Duodenal mucosa (tissue), 2 donors: Measurements from ENCODE around the gene MAP3K1.
A peak's percentile ranks its signal among the peaks of the same experiment; 100 is the strongest.
"Not testable (repeated sequence)": the region's sequence is repeated elsewhere in the genome, so short reads cannot be mapped to it uniquely, and the experiment has no call there.

Experiments
- H3K27ac ChIP-seq: one replicate; pipeline ENCODE4 v1.7.0; 2013; ENCODE audit warnings: low read depth, low read length
- H3K27me3 ChIP-seq, 2 donors: one replicate each; pipeline ENCODE4 v1.7.0; 2013; ENCODE audit warnings: low read length in 2 of 2, control low read depth in 1 of 2; ENCODE audit not compliant: insufficient read depth in 2 of 2, control insufficient read depth in 1 of 2
- H3K36me3 ChIP-seq, 2 donors: one replicate each; pipeline ENCODE4 v1.7.0; 2013; ENCODE audit warnings: low read length in 2 of 2, control low read depth in 1 of 2; ENCODE audit not compliant: insufficient read depth in 2 of 2, control insufficient read depth in 1 of 2
- H3K4me1 ChIP-seq, 2 donors: one replicate each; pipeline ENCODE4 v1.7.0; 2013; ENCODE audit warnings: low read length in 2 of 2, control low read depth in 1 of 2; ENCODE audit not compliant: insufficient read depth in 2 of 2, control insufficient read depth in 1 of 2
- H3K4me3 ChIP-seq, 2 donors: one replicate each; pipeline ENCODE4 v1.7.0; 2013; ENCODE audit warnings: low read length in 2 of 2, low read depth in 1 of 2
- H3K9ac ChIP-seq, 2 donors: one replicate each; pipeline ENCODE4 v1.7.0; 2013; ENCODE audit warnings: low read length in 2 of 2, low read depth in 1 of 2
- H3K9me3 ChIP-seq, 2 donors: one replicate each; pipeline ENCODE4 v1.7.0; 2013; ENCODE audit warnings: low read length in 2 of 2, control low read depth in 1 of 2; ENCODE audit not compliant: control insufficient read depth in 1 of 2

MAP3K1 gene

GRCh38 chr5:56815658-56816545 is 553 bp downstream of the MAP3K1 start:
- Histone ChIP-seq H3K27ac (peak overlapping the region; percentile 95), H3K4me3 (peak overlapping the region; percentile 67 to 74), H3K4me1 (peaks cover 10 to 33% of the 10 kb centered on the region in 2 donors), H3K9ac (peak overlapping the region; percentile 58 to 67), H3K36me3 (no peaks in the 10 kb centered on the region), H3K9me3 (no peaks in the 10 kb centered on the region), H3K27me3 (no peaks in the 10 kb centered on the region)

DNA sequence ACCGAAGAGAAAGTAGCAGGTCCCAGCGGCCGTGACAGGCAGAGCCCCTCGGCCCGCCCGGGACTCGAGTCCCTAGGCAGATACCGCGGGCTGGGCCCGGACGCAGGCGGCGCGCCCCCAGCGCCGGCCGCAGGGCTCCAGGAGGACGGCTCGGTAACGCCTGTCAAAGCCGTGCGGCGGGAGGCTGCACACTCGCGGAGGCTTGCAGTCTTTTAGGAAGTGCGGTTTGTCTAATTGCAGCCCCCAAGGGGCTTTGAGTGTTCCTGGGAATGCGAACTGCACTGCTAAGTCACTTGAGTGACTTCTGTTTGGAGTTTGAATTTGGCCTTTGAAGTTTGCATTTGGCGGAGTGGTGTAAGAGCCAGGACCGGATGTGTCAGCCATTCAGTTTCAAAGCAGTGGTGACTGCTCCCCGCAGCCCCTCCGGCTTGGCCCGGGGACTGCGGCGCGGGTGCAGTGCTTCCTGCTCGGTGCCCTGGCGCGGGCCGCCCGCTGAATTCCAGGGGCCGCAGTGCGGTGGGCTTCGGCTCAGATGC is 1.3 kb downstream of the MAP3K1 start:
- Histone ChIP-seq H3K4me1 (peaks cover 10 to 33% of the 10 kb centered on the region in 2 donors), H3K27ac (peak overlapping the region; percentile 95), H3K27me3 (no peaks in the 10 kb centered on the region), H3K36me3 (no peaks in the 10 kb centered on the region), H3K4me3 (peak overlapping the region; percentile 67 to 74), H3K9ac (peak overlapping the region; percentile 58 to 67), H3K9me3 (no peaks in the 10 kb centered on the region)

- Histone ChIP-seq H3K4me1 (peaks cover 10 to 34% of the 10 kb centered on the region in 2 donors), H3K4me3 (peak overlapping the region; percentile 67 to 74), H3K9me3 (no peaks in the 10 kb centered on the region), H3K36me3 (no peaks in the 10 kb centered on the region), H3K27ac (peak overlapping the region; percentile 95), H3K9ac (peak overlapping the region; percentile 58 to 67), H3K27me3 (no peaks in the 10 kb centered on the region)
Measured at GRCh38 chr5:56817263-56818014, 2.1 kb downstream of the MAP3K1 start.

DNA sequence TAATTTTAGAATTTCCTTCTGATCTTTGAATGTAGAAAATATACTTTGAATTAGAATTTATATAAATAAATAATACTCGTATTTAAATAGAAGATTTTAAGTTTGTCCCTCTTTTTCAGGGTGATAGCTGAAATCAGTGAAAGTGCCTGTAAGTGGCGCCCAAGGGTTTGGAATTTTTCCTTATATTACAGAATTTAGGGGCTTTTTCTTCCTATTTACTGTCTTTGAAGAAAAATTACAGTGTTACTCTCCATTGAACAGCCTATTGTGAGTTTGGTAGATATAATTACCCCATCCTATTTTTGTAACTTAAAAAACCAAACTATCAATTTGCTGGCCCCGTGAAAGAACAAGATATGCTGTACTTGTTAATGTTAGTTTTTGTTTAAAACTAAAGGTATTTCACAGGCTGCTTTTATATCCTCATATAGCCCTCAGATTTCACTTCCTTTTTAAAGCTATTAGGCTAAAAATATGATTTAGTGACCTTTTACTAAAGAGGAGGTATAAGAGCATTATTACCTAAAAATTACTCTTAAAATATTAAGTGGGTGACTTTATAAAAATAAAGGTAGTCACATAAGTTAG is 3.2 kb downstream of the MAP3K1 start:
- Histone ChIP-seq H3K9ac (peak overlapping the region; percentile 28 to 31), H3K4me1 (peaks cover 10 to 43% of the 10 kb centered on the region in 2 donors), H3K9me3 (no peaks in the 10 kb centered on the region), H3K36me3 (no peaks in the 10 kb centered on the region), H3K4me3 (peak overlapping the region; percentile 46 to 57), H3K27ac (no peak overlapping the region), H3K27me3 (no peaks in the 10 kb centered on the region)

DNA sequence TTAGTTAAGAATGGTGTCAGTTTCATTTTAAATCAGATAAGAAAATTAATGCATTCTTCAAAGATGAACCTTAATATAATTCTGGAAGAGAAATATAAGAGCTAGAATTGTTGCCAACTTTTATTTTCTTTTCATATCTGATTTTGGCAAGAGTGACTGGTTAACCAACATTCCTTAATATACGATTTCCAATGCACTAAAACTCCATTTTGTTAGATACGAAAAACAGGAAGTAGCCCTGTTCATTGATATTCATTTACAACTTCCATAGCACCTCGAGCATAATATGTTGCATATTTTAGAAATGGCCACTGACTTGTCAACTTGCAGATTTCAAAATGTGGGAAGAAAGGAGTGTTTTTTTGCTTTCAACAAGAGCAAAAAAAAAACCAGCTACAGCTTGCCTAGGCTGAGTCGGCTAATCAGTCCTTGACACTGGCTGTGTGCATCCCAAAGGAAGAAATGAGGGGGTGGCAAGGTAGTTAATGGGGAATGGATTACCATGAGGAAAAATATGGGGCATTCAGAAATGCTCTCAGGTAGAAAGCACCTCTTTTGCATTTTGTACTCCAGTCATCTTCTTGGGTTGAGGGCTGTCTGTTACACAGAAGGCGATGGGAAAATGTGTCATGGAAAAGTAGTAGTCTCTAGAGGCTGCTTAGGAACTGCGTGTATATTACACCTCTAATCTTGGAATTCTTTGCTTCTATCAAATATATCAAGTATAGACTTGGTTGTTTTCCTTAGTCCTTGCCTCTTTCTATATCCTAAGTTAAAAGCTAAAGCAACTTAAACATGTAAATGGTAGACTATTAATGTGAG is 3.9 kb downstream of the MAP3K1 start:
- Histone ChIP-seq H3K27me3 (no peaks in the 10 kb centered on the region), H3K4me3 (peak overlapping the region; percentile 46 to 57), H3K9ac (peak overlapping the region; percentile 28 to 31), H3K4me1 (peaks cover 13 to 36% of the 10 kb centered on the region in 2 donors), H3K36me3 (no peaks in the 10 kb centered on the region), H3K27ac (no peak overlapping the region), H3K9me3 (no peaks in the 10 kb centered on the region)

GRCh38 chr5:56821868-56822267 is 6.5 kb downstream of the MAP3K1 start:
- peaks cover 19 to 35% of the 10 kb centered on the region in 2 donors for H3K4me1 ChIP-seq
- H3K9ac ChIP-seq, H3K27me3 ChIP-seq, H3K4me3 ChIP-seq, H3K27ac ChIP-seq, H3K36me3 ChIP-seq, H3K9me3 ChIP-seq: not testable (repeated sequence)

DNA sequence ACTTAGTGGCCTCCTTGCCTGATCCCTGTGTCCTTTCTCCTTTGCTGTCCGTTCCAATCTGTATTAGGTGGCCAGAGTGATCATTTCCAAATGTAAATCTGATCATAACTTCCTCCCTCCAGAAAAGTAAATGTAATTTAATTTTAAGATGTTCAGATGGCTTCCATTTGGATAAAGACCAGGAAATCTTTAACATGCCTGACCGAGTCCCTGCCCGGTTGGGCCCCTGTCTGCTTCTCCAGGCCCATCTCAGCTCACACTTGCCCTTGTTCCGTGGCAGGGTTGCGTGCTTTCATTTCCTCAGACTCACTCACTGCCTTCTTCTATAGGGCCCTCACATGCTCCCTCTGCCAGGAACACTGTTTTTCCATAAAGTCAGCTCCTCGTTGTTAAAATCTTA is 7.6 kb downstream of the MAP3K1 start:
- H3K36me3 ChIP-seq = no peaks in the 10 kb centered on the region
- no peak overlapping the region for H3K9ac ChIP-seq
- no peak overlapping the region for H3K4me3 ChIP-seq
- no peaks in the 10 kb centered on the region for H3K9me3 ChIP-seq
- peaks cover 23 to 29% of the 10 kb centered on the region in 2 donors for H3K4me1 ChIP-seq
- H3K27me3 ChIP-seq = no peaks in the 10 kb centered on the region
- no peak overlapping the region for H3K27ac ChIP-seq

GRCh38 chr5:56824019-56824418 is 8.7 kb downstream of the MAP3K1 start:
- Histone ChIP-seq H3K9ac (no peak overlapping the region), H3K27me3 (no peaks in the 10 kb centered on the region), H3K4me1 (peaks cover 25 to 26% of the 10 kb centered on the region in 2 donors), H3K9me3 (no peaks in the 10 kb centered on the region), H3K4me3 (no peak overlapping the region), H3K36me3 (no peaks in the 10 kb centered on the region), H3K27ac (no peak overlapping the region)

GRCh38 chr5:56825222-56825824 is 10.0 kb downstream of the MAP3K1 start:
- no peaks in the 10 kb centered on the region for H3K9me3 ChIP-seq
- H3K27me3 ChIP-seq = no peaks in the 10 kb centered on the region
- H3K9ac ChIP-seq = no peak overlapping the region
- no peak overlapping the region for H3K27ac ChIP-seq
- no peaks in the 10 kb centered on the region for H3K36me3 ChIP-seq
- H3K4me3 ChIP-seq = no peak overlapping the region
- peaks cover 19 to 26% of the 10 kb centered on the region in 2 donors for H3K4me1 ChIP-seq
